ENCODE results near the gene ID3. TPM values are rescaled to one million over a fixed set of nuclear protein-coding genes. Genes with fewer than 3 reads are reported as not detected.

Gene ID3
- total and polyA plus RNA-seq, 2 of the 8 experiments (the other 6 are each of a cell fraction or from before 2014, with no cell fraction given) = 240 to 304 TPM

- H3K23me2 ChIP-seq (ENCODE audit: low read depth, low read length) = no peaks in the 10 kb centered on the region; the same call in 1 of the 2 replicates
- H3K14ac ChIP-seq (ENCODE audit: insufficient read length) = no peak overlapping the region
- no peaks in the 10 kb centered on the region for H3K9me3 ChIP-seq (ENCODE audit: insufficient read depth in 2 of 2, low read depth in 1 of 2, low read length in 1 of 2)
- no peak overlapping the region for H2AFZ ChIP-seq (ENCODE audit: low read length)
- ChIA-PET POLR2A (ENCODE audit: partially characterized antibody) (interaction anchor here (1.8 to 26.0 kb wide), 3 partner anchors 12 to 32 kb away, joined by 6 to 547 read pairs (median 7); partner anchors contain the start of gene ID3), CTCF (ENCODE audit: partially characterized antibody) (interaction anchor here (1.1 to 4.3 kb wide), 10 partner anchors 12 to 190 kb away, joined by 3 to 32 read pairs (median 3); no protein-coding TSS in a partner anchor)
- no peak overlapping the region for H2BK15ac ChIP-seq (ENCODE audit: low read length)
- H3K4me3 ChIP-seq (ENCODE audit: extremely low read depth in 1 of 4, insufficient read depth in 2 of 4, low read depth in 3 of 4, low read length in 4 of 4) = no peak overlapping the region
- no peak overlapping the region for H3K27ac ChIP-seq (ENCODE audit: low read depth, low read length)
- H3K18ac ChIP-seq (ENCODE audit: extremely low read depth, low read length) = peak overlapping the region; percentile 10; the same call in 1 of the 2 replicates
- no peak overlapping the region for H4K5ac ChIP-seq (ENCODE audit: insufficient read length, low read depth, low read length)
- H3K9ac ChIP-seq (replicated peaks in 1 of 4; ENCODE audit: extremely low read depth in 1 of 4, low read depth in 3 of 4, low read length in 3 of 4) = no peak overlapping the region
- H2BK12ac ChIP-seq (ENCODE audit: low read depth, low read length) = peak overlapping the region; percentile 76; the same call in 1 of the 2 replicates
- no peak overlapping the region for H3K4me2 ChIP-seq (ENCODE audit: insufficient read depth in 1 of 2, low read depth in 2 of 2, low read length in 2 of 2)
- H2BK20ac ChIP-seq (ENCODE audit: low read length) = peak overlapping the region; percentile 96
- H4K20me1 ChIP-seq (replicated peaks in 1 of 2; ENCODE audit: control insufficient read depth in 1 of 2, insufficient read depth in 2 of 2, low read length in 2 of 2) = no peaks in the 10 kb centered on the region
- H3K27me3 ChIP-seq (replicated peaks in 1 of 4; ENCODE audit: control insufficient read depth in 3 of 4, extremely low read depth in 1 of 4, insufficient read depth in 3 of 4, low read length in 3 of 4) = no peaks in the 10 kb centered on the region; a peak in 1 of 7 replicates
- no peak overlapping the region for H3K4ac ChIP-seq (replicated peaks; ENCODE audit: insufficient read length, low read depth, low read length)
- DNase-seq (ENCODE audit: low read depth in 1 of 2, low spot score in 2 of 2) = no peak
- H2BK120ac ChIP-seq (replicated peaks; ENCODE audit: low read depth, low read length) = peak overlapping the region; percentile 35
- no peak overlapping the region for H3K23ac ChIP-seq (ENCODE audit: insufficient read length)
- no peak overlapping the region for H4K8ac ChIP-seq (ENCODE audit: extremely low read depth, insufficient read depth, low read length)
- H2BK5ac ChIP-seq (ENCODE audit: low read depth, low read length) = peak overlapping the region; percentile 93; the same call in 1 of the 2 replicates
- no peak overlapping the region for H3K56ac ChIP-seq (replicated peaks; ENCODE audit: insufficient read length, low read depth, low read length)
- FAIRE-seq = no peak
- 91% methylated on average over 4 of the region's 6 CpGs; no CpG with 5 or more reads in 1 of the 2 experiments for WGBS, 2 experiments (ENCODE audit: extremely low coverage in 1 of 2, insufficient coverage in 1 of 2, insufficient read length in 1 of 2, insufficient replicate concordance in 2 of 2, low coverage in 1 of 2, low lambda C conversion rate in 2 of 2, missing lambda C conversion rate in 1 of 2)
- peak overlapping the region; percentile 33; the same call in 1 of the 2 replicates for H2AK5ac ChIP-seq (ENCODE audit: low read depth, low read length)
- TF ChIP-seq TBP (IDR thresholded peaks at IDR 0.05; ENCODE audit: low read depth, low read length) (no peak), JUN (IDR thresholded peaks at IDR 0.05; ENCODE audit: low read depth, low read length) (no peak), PHF8 (conservative IDR thresholded peaks at IDR 0.05; ENCODE audit: low read depth, low read length) (no peak), SAP30 (IDR thresholded peaks at IDR 0.05; ENCODE audit: insufficient read depth, insufficient replicate concordance, low read length) (no peak), RFX5 (IDR thresholded peaks at IDR 0.05; ENCODE audit: borderline replicate concordance, low read depth, low read length) (no peak), CBX5 (IDR thresholded peaks at IDR 0.05; ENCODE audit: low read depth, low read length) (no peak)
- H3K36me3 ChIP-seq (ENCODE audit: control insufficient read depth in 2 of 4, insufficient read depth in 4 of 4, low read length in 3 of 4) = no peaks in the 10 kb centered on the region
- peak overlapping the region; percentile 45 for H4K91ac ChIP-seq (replicated peaks; ENCODE audit: insufficient read length, low read length)
- peaks cover 10 to 34% (median 12%) of the 10 kb centered on the region in 4 experiments for H3K4me1 ChIP-seq (replicated peaks in 1 of 4; ENCODE audit: control insufficient read depth in 3 of 4, insufficient read depth in 4 of 4, low read length in 3 of 4)
- no peaks in the 10 kb centered on the region for H3K79me1 ChIP-seq (ENCODE audit: low read depth, low read length)
- H3K79me2 ChIP-seq (ENCODE audit: control insufficient read depth in 1 of 2, insufficient read depth in 2 of 2, low read length in 2 of 2) = no peaks in the 10 kb centered on the region
Measured at GRCh38 chr1:23593556-23594148, 34.4 kb upstream of the ID3 start.

Measured in H1 (cell line).